ENCODE results near the gene SEC63.
A peak's percentile ranks its signal among the peaks of the same experiment; 100 is the strongest.
"Not testable (repeated sequence)": the region's sequence is repeated elsewhere in the genome, so short reads cannot be mapped to it uniquely, and the experiment has no call there.

Gene SEC63

GRCh38 chr6:107968081-107968480 lies 10.1 kb upstream of the SEC63 start:
- H3K27me3 ChIP-seq (ENCODE audit: insufficient read depth, low read depth, severe bottlenecking), result no peaks in the 10 kb centered on the region
- TF ChIP-seq CTCF (IDR thresholded peaks at IDR 0.05; ENCODE audit: low read depth, low read length), result no peak

GRCh38 chr6:107965746-107966145 lies 7.7 kb upstream of the SEC63 start:
- no peaks in the 10 kb centered on the region for H3K9me3 ChIP-seq (ENCODE audit: severe bottlenecking)
- no peak for DNase-seq
- no peaks in the 10 kb centered on the region for H3K36me3 ChIP-seq
- TF ChIP-seq CTCF (IDR thresholded peaks at IDR 0.05; ENCODE audit: low read depth, low read length), result no peak
- H3K4me3 ChIP-seq (ENCODE audit: low read depth, low read length), result no peak overlapping the region
- H3K27ac ChIP-seq, result no peak overlapping the region
- no peaks in the 10 kb centered on the region for H3K27me3 ChIP-seq (ENCODE audit: insufficient read depth, low read depth, severe bottlenecking)

More at GRCh38 chr6:107968081-107968480, 10.1 kb upstream of the SEC63 start:
- peak; percentile 67 for DNase-seq
- no peak overlapping the region for H3K4me3 ChIP-seq (ENCODE audit: low read depth, low read length)
- no peaks in the 10 kb centered on the region for H3K36me3 ChIP-seq
- H3K9me3 ChIP-seq (ENCODE audit: severe bottlenecking), result no peaks in the 10 kb centered on the region
- H3K27ac ChIP-seq, result no peak overlapping the region; the same call in 1 of the 2 replicates

- H3K9me3 ChIP-seq (ENCODE audit: severe bottlenecking), result no peaks in the 10 kb centered on the region
- no peak overlapping the region for H3K27ac ChIP-seq
- H3K36me3 ChIP-seq, result peaks cover 2% of the 10 kb centered on the region
- no peaks in the 10 kb centered on the region for H3K27me3 ChIP-seq (ENCODE audit: insufficient read depth, low read depth, severe bottlenecking)
- no peak overlapping the region for H3K4me3 ChIP-seq (ENCODE audit: low read depth, low read length)
- DNase-seq, result no peak
- TF ChIP-seq CTCF (IDR thresholded peaks at IDR 0.05; ENCODE audit: low read depth, low read length), result no peak
These were observed 4.7 kb upstream of the SEC63 start for GRCh38 chr6:107962723-107963122.

- H3K27me3 ChIP-seq (ENCODE audit: insufficient read depth, low read depth, severe bottlenecking), result no peaks in the 10 kb centered on the region
- DNase-seq, result no peak
- peaks cover 18% of the 10 kb centered on the region for H3K36me3 ChIP-seq
- H3K4me3 ChIP-seq (ENCODE audit: low read depth, low read length), result no peak overlapping the region
- no peak for TF ChIP-seq CTCF (IDR thresholded peaks at IDR 0.05; ENCODE audit: low read depth, low read length)
- H3K27ac ChIP-seq, result no peak overlapping the region
- H3K9me3 ChIP-seq (ENCODE audit: severe bottlenecking), result no peaks in the 10 kb centered on the region
These were observed 1.4 kb upstream of the SEC63 start for GRCh38 chr6:107959392-107959791.

GRCh38 chr6:107958689-107959362 lies 818 bp upstream of the SEC63 start:
- Histone ChIP-seq H3K4me3 (ENCODE audit: low read depth, low read length) (peak overlapping the region; percentile 38), H3K27ac (peak overlapping the region; percentile 72), H3K36me3 (peaks cover 18% of the 10 kb centered on the region)
- H3K9me3 ChIP-seq (ENCODE audit: severe bottlenecking); H3K27me3 ChIP-seq (ENCODE audit: insufficient read depth, low read depth, severe bottlenecking); DNase-seq: not testable (repeated sequence)

- H3K36me3 ChIP-seq, result peaks cover 22% of the 10 kb centered on the region
- peak overlapping the region; percentile 96 for H3K4me3 ChIP-seq (ENCODE audit: low read depth, low read length)
- no peaks in the 10 kb centered on the region for H3K9me3 ChIP-seq (ENCODE audit: severe bottlenecking)
- peak overlapping the region; percentile 95 for H3K27ac ChIP-seq
- no peak for TF ChIP-seq CTCF (IDR thresholded peaks at IDR 0.05; ENCODE audit: low read depth, low read length)
- no peaks in the 10 kb centered on the region for H3K27me3 ChIP-seq (ENCODE audit: insufficient read depth, low read depth, severe bottlenecking)
- peak; percentile 22 for DNase-seq
These were observed 600 bp downstream of the SEC63 start for GRCh38 chr6:107957308-107957908.

Measured in WERI-Rb-1 (cell line).